ENCODE measurements around the gene EIF2S1. TPM values are rescaled to one million over a fixed set of nuclear protein-coding genes. Genes with fewer than 3 reads are reported as not detected.

EIF2S1 gene
- total and polyA plus RNA-seq, 2 experiments from 2014 or later = 121 to 170 TPM

- no peak overlapping the region for H3K4me2 ChIP-seq
- H3K4me1 ChIP-seq (ENCODE audit: insufficient read depth) = no peaks in the 10 kb centered on the region
- no peak overlapping the region for H2AFZ ChIP-seq
- ATAC-seq (peak; percentile 42), DNase-seq (ENCODE audit: low spot score) (no peak)
- no peak overlapping the region for H3K27ac ChIP-seq (ENCODE audit: low read depth)
- H3K9me3 Mint-ChIP-seq = no peaks in the 10 kb centered on the region
- no peaks in the 10 kb centered on the region for H4K20me1 ChIP-seq (replicated peaks; ENCODE audit: insufficient read depth)
- H3K4me1 Mint-ChIP-seq = peaks cover 4% of the 10 kb centered on the region
- H3K79me2 ChIP-seq (replicated peaks; ENCODE audit: insufficient read depth) = no peaks in the 10 kb centered on the region
- no peaks in the 10 kb centered on the region for H3K9me2 ChIP-seq (ENCODE audit: insufficient read depth)
- H3K27ac Mint-ChIP-seq = no peak overlapping the region
- no peaks in the 10 kb centered on the region for H3K36me3 Mint-ChIP-seq (ENCODE audit: low read depth)
- no peaks in the 10 kb centered on the region for H3K36me3 ChIP-seq (ENCODE audit: insufficient read depth)
- no peak for TF ChIP-seq CREB1 (CRISPR knock-in tag; IDR thresholded peaks at IDR 0.05; ENCODE audit: low read depth)
- TF ChIP-seq ZNF331 (CRISPR knock-in tag; IDR thresholded peaks at IDR 0.05; ENCODE audit: low read depth) = no peak
- no peak for TF ChIP-seq STAT1 (IDR thresholded peaks at IDR 0.05; ENCODE audit: unreplicated experiment)
- H3F3A ChIP-seq (replicated peaks; ENCODE audit: low read depth) = no peaks in the 10 kb centered on the region
- no peak overlapping the region for H3K4me3 ChIP-seq
- peaks cover 14% of the 10 kb centered on the region for H3K27me3 Mint-ChIP-seq (ENCODE audit: insufficient read depth, low read depth, poor library complexity)
- no peak overlapping the region for H3K4me3 Mint-ChIP-seq
- H3K27me3 ChIP-seq (ENCODE audit: insufficient read depth) = no peaks in the 10 kb centered on the region
Observed at GRCh38 chr14:67395086-67395875, 35.2 kb downstream of the EIF2S1 start.

DNA sequence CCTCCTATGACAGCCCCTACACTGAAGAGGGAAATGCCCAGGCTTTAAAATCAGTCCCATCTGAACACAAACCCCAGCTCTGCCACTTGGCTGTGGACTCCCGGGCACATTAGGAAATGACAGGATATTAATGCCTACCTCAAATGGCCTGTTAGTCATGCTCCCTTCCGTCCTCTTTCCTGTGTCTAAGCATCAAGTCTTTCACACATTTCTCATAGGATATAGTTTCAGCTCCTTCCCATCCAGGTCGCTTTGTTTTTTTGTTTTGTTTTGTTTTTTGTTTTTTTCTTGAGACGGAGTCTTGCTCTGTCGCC, 35.7 kb downstream of the EIF2S1 start:
- Histone ChIP-seq H3K27ac (ENCODE audit: low read depth) (no peak overlapping the region), H3K27me3 (ENCODE audit: insufficient read depth) (no peaks in the 10 kb centered on the region), H3K4me1 (ENCODE audit: insufficient read depth) (no peaks in the 10 kb centered on the region), H3K4me2 (no peak overlapping the region), H3K4me3 (no peak overlapping the region), H3F3A (replicated peaks; ENCODE audit: low read depth) (no peaks in the 10 kb centered on the region), H3K36me3 (ENCODE audit: insufficient read depth) (no peaks in the 10 kb centered on the region), H3K9me2 (ENCODE audit: insufficient read depth) (no peaks in the 10 kb centered on the region), H3K79me2 (replicated peaks; ENCODE audit: insufficient read depth) (no peaks in the 10 kb centered on the region), H4K20me1 (replicated peaks; ENCODE audit: insufficient read depth) (no peaks in the 10 kb centered on the region), H2AFZ (no peak overlapping the region)
- H3K9me3 Mint-ChIP-seq = no peaks in the 10 kb centered on the region
- H3K27ac Mint-ChIP-seq = no peak overlapping the region
- H3K36me3 Mint-ChIP-seq (ENCODE audit: low read depth) = no peaks in the 10 kb centered on the region
- H3K4me3 Mint-ChIP-seq = no peak overlapping the region
- TF ChIP-seq ZNF331 (CRISPR knock-in tag; IDR thresholded peaks at IDR 0.05; ENCODE audit: low read depth) (no peak), EZH2phosphoT487 (IDR thresholded peaks at IDR 0.05; ENCODE audit: unreplicated experiment) (no peak), CREB1 (CRISPR knock-in tag; IDR thresholded peaks at IDR 0.05; ENCODE audit: low read depth) (no peak)
- DNase-seq (ENCODE audit: low spot score) (no peak), ATAC-seq (no peak)
- peaks cover 14% of the 10 kb centered on the region for H3K27me3 Mint-ChIP-seq (ENCODE audit: insufficient read depth, low read depth, poor library complexity)
- H3K4me1 Mint-ChIP-seq = peaks cover 4% of the 10 kb centered on the region

DNA sequence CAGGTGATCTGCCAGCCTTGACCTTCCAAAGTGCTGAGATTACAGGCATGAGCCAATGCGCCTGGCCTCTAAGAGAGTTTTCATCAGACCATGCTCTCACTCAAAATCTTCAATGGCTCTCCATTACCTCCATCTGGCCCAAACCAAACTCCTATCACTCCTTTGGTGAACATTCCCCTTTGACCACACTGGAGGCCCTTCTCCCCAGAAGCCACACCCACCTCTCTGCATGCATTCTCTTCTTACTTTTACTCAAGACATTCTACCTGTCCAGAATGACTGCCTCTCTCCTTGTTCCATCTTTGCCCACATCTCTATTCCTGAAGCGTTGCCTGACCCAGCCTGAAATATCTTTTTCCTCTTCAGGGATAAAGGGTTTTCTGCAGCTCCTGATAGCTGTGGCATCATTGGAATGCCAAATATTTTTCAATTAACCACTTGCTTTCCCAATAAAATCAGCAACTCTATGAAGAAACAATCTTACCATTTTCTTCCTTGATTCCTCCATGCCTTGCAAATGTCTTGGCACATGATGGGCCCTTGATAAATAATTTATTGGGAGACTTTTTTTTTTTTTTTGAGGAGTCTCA, 36.3 kb downstream of the EIF2S1 start:
- Histone ChIP-seq H3K27me3 (ENCODE audit: insufficient read depth) (no peaks in the 10 kb centered on the region), H3K27ac (ENCODE audit: low read depth) (no peak overlapping the region), H3K4me1 (ENCODE audit: insufficient read depth) (no peaks in the 10 kb centered on the region), H3K79me2 (replicated peaks; ENCODE audit: insufficient read depth) (no peaks in the 10 kb centered on the region), H3K9me2 (ENCODE audit: insufficient read depth) (no peaks in the 10 kb centered on the region), H3K4me3 (no peak overlapping the region), H3K36me3 (ENCODE audit: insufficient read depth) (no peaks in the 10 kb centered on the region), H3K4me2 (no peak overlapping the region), H3F3A (replicated peaks; ENCODE audit: low read depth) (no peaks in the 10 kb centered on the region), H4K20me1 (replicated peaks; ENCODE audit: insufficient read depth) (no peaks in the 10 kb centered on the region), H2AFZ (no peak overlapping the region)
- H3K4me3 Mint-ChIP-seq = no peak overlapping the region
- no peak; the same call in 2 of the 3 replicates for ATAC-seq
- peaks cover 14% of the 10 kb centered on the region for H3K27me3 Mint-ChIP-seq (ENCODE audit: insufficient read depth, low read depth, poor library complexity)
- no peaks in the 10 kb centered on the region for H3K9me3 Mint-ChIP-seq
- no peak overlapping the region for H3K27ac Mint-ChIP-seq
- no peaks in the 10 kb centered on the region for H3K36me3 Mint-ChIP-seq (ENCODE audit: low read depth)
- peak; percentile 19 for DNase-seq (ENCODE audit: low spot score)
- peaks cover 4% of the 10 kb centered on the region for H3K4me1 Mint-ChIP-seq
- TF ChIP-seq ZNF331 (CRISPR knock-in tag; IDR thresholded peaks at IDR 0.05; ENCODE audit: low read depth) (no peak), POLR2AphosphoS5 (IDR thresholded peaks at IDR 0.05; ENCODE audit: low read depth) (no peak), STAT1 (IDR thresholded peaks at IDR 0.05; ENCODE audit: unreplicated experiment) (no peak), NANOG (IDR thresholded peaks at IDR 0.05; ENCODE audit: borderline replicate concordance) (no peak), JUNB (IDR thresholded peaks at IDR 0.05; ENCODE audit: unreplicated experiment) (no peak), EZH2 (IDR thresholded peaks at IDR 0.05; ENCODE audit: low read depth, unreplicated experiment) (no peak), ZNF462 (CRISPR knock-in tag; IDR thresholded peaks at IDR 0.05) (no peak)

Data from GM23338 (cell line).